MM.1S (cell line): ENCODE data around the gene NUP62.

ENCODE experiments used
- DNase-seq: peaks from one replicate; pipeline ENCODE4 v3.0.0-alpha.2; 2015
- H2AFZ ChIP-seq: fragments of 300-600 bp; sonication (generic); 2 replicates; pipeline ENCODE4 v1.6.0; 2016; ENCODE audit warnings: antibody characterized with exemption, low read length
- H3F3A ChIP-seq: fragments of 300-600 bp; sonication (generic); 2 replicates; pipeline ENCODE4 v1.6.1; 2016; ENCODE audit warnings: mild to moderate bottlenecking, antibody characterized with exemption, low read length, moderate library complexity, mixed read lengths; ENCODE audit not compliant: insufficient read depth
- H3K27ac ChIP-seq: fragments of 300-600 bp; sonication (generic); 2 replicates; pipeline ENCODE4 v1.5.1; 2016; ENCODE audit warnings: mild to moderate bottlenecking, low read length
- H3K27me3 ChIP-seq: fragments of 300-600 bp; sonication (generic); replicated peaks from 2 replicates; pipeline ENCODE4 v1.6.0; 2016; ENCODE audit warnings: low read length; ENCODE audit not compliant: insufficient read depth
- H3K36me3 ChIP-seq: fragments of 300-600 bp; sonication (generic); replicated peaks from 2 replicates; pipeline ENCODE4 v1.6.1; 2016; ENCODE audit warnings: mild to moderate bottlenecking, low read length, mixed read lengths; ENCODE audit not compliant: insufficient read depth
- H3K4me1 ChIP-seq: fragments of 300-600 bp; sonication (generic); 2 replicates; pipeline ENCODE4 v1.6.1; 2016; ENCODE audit warnings: low read length, mixed read lengths
- H3K4me2 ChIP-seq: fragments of 300-600 bp; sonication (generic); 2 replicates; pipeline ENCODE4 v1.6.0; 2016; ENCODE audit warnings: low read depth, low read length
- H3K4me3 ChIP-seq: fragments of 300-600 bp; sonication (generic); 2 replicates; pipeline ENCODE4 v1.5.1; 2016; ENCODE audit warnings: low read length, mixed read lengths
- H3K79me2 ChIP-seq: fragments of 300-600 bp; sonication (generic); 2 replicates; pipeline ENCODE4 v1.6.1; 2016; ENCODE audit warnings: mixed run types, low read length, mixed read lengths
- H3K9ac ChIP-seq: fragments of 300-600 bp; sonication (generic); 2 replicates; pipeline ENCODE4 v1.6.1; 2016; ENCODE audit warnings: low read length, mixed read lengths
- H3K9me2 ChIP-seq: fragments of 300-600 bp; sonication (generic); replicated peaks from 2 replicates; pipeline ENCODE4 v1.6.1; 2016; ENCODE audit warnings: mild to moderate bottlenecking, low read length, mixed read lengths; ENCODE audit not compliant: insufficient read depth
- H3K9me3 ChIP-seq: fragments of 300-600 bp; sonication (generic); replicated peaks from 2 replicates; pipeline ENCODE4 v1.6.1; 2016; ENCODE audit warnings: mild to moderate bottlenecking, low read length, mixed read lengths; ENCODE audit not compliant: insufficient read depth
- H4K20me1 ChIP-seq: fragments of 300-600 bp; sonication (generic); 2 replicates; pipeline ENCODE4 v1.6.1; 2016; ENCODE audit warnings: mild to moderate bottlenecking, low read length, moderate library complexity, mixed read lengths; ENCODE audit not compliant: insufficient read depth
- EZH2 ChIP-seq: fragments of 300-600 bp; sonication (generic); optimal IDR thresholded peaks from 2 replicates; pipeline ENCODE3; 2017; ENCODE audit warnings: low read depth, mild to moderate bottlenecking, antibody characterized with exemption, low read length, mixed read lengths
- EZH2phosphoT487 ChIP-seq: fragments of 300-600 bp; sonication (generic); IDR thresholded peaks from 2 replicates; pipeline ENCODE4 v1.6.1; 2018; ENCODE audit warnings: antibody characterized with exemption, low read length
- TF ChIP-seq, protein P1 (sequence below): fragments of 300-600 bp; sonication (generic); IDR thresholded peaks from 2 replicates; pipeline ENCODE4 v1.5.1; 2016; ENCODE audit warnings: antibody characterized with exemption, low read length, mixed read lengths

The NUP62 gene

DNA sequence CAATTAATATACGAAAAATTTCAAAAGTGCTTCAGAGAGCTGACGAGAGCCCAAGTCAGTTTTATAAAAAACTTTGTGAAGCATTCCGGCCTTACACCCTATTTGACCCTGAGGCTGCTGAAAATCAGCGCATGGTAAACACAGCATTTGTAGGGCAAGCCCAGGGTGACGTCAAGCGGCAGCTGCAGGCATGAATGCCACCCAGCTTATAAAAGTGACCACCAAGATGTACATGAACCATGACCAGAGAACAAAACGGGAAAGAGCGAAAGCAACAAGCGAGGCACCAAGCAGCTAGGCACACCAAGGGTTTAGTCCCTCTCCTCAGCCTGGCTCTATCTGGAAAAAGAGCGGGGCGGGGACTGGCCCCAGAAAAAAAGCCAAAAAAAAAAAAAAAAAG, 25.6 kb upstream of the NUP62 start:
- no peaks in the 10 kb centered on the region for H4K20me1 ChIP-seq
- H3K36me3 ChIP-seq: no peaks in the 10 kb centered on the region
- 0 out of 2 replicates have a peak, but pooled peaks cover 8% of the 10 kb centered on the region for H3K4me1 ChIP-seq
- no peak overlapping the region for H3K4me3 ChIP-seq
- H3K27me3 ChIP-seq: no peaks in the 10 kb centered on the region
- no peaks in the 10 kb centered on the region for H3K79me2 ChIP-seq
- H3K27ac ChIP-seq: no peak overlapping the region
- TF ChIP-seq EZH2: no peak
- TF ChIP-seq, protein P1, sequence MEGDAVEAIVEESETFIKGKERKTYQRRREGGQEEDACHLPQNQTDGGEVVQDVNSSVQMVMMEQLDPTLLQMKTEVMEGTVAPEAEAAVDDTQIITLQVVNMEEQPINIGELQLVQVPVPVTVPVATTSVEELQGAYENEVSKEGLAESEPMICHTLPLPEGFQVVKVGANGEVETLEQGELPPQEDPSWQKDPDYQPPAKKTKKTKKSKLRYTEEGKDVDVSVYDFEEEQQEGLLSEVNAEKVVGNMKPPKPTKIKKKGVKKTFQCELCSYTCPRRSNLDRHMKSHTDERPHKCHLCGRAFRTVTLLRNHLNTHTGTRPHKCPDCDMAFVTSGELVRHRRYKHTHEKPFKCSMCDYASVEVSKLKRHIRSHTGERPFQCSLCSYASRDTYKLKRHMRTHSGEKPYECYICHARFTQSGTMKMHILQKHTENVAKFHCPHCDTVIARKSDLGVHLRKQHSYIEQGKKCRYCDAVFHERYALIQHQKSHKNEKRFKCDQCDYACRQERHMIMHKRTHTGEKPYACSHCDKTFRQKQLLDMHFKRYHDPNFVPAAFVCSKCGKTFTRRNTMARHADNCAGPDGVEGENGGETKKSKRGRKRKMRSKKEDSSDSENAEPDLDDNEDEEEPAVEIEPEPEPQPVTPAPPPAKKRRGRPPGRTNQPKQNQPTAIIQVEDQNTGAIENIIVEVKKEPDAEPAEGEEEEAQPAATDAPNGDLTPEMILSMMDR: no peak
- no peak for TF ChIP-seq EZH2phosphoT487
- H3K9me3 ChIP-seq: no peaks in the 10 kb centered on the region
- no peak for DNase-seq
- H3K9ac ChIP-seq: no peak overlapping the region
- no peaks in the 10 kb centered on the region for H3K9me2 ChIP-seq
- no peak overlapping the region for H3K4me2 ChIP-seq
- H2AFZ ChIP-seq: no peak overlapping the region
- no peaks in the 10 kb centered on the region for H3F3A ChIP-seq

DNA sequence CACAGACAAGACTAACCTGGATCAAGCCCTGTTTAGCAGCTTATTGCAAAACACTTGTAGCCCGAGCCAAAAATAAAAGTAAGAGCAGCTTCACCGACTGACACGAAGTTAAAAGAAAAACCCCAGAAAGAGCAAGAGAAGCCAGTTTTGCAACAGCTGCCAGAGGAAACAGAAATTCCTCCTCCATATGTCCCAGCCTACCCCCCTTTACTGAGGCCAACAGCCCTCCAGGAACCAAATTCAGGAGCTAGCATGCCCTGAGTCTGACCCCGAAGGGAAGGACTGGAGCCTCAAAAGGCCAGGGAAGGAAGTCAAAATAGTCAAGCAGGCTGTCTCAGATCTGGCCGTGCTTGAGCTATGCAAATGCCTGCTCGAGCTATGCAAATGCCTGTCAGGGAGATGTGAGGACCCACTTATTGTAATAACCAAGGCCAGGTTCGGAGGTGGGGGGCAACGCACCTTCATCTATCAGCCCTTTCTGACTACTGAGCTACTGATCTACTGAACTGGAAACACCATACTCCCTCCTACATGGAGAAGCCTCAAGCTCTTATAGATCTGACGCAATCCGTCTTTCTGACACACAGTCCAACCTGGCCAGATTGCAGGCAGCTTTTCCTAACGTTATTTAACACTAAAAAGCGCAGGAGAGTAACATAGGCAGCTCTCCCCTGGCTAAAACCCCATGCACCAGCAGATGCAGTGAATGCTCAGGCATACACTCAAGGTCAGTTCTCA, 25.0 kb upstream of the NUP62 start:
- no peak overlapping the region for H3K27ac ChIP-seq
- H2AFZ ChIP-seq: no peak overlapping the region
- no peak overlapping the region for H3K9ac ChIP-seq
- no peak for DNase-seq
- H3K36me3 ChIP-seq: no peaks in the 10 kb centered on the region
- no peak overlapping the region for H3K4me3 ChIP-seq
- no peaks in the 10 kb centered on the region for H3K79me2 ChIP-seq
- H3F3A ChIP-seq: no peaks in the 10 kb centered on the region
- peak overlapping the region; percentile 25; the same call in 1 of the 2 replicates for H3K4me2 ChIP-seq
- H4K20me1 ChIP-seq: no peaks in the 10 kb centered on the region
- no peaks in the 10 kb centered on the region for H3K27me3 ChIP-seq
- TF ChIP-seq EZH2 (no peak), EZH2phosphoT487 (no peak)
- TF ChIP-seq, protein P1: no peak
- 0 out of 2 replicates have a peak, but pooled peaks cover 8% of the 10 kb centered on the region for H3K4me1 ChIP-seq
- no peaks in the 10 kb centered on the region for H3K9me2 ChIP-seq
- H3K9me3 ChIP-seq: no peaks in the 10 kb centered on the region

DNA sequence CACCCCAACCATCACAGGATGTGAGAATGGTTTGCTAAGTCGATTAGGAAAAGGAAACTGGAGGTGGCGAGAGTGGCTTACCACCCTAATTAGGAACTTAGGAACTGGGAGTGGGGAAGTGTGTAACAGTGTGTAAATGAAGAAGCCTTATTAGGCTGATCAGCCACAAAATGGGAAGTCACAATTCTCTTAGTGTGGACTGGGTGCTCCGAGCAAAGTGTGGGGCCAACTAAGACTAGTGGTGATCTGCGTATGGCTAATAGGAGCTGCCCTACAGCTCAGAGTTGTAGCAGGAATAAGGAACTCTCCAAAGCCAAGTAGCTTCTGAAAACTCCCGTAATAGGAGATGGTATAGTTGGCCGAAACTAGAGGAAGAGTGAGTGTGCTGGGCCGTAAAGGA, 24.1 kb upstream of the NUP62 start:
- no peak overlapping the region for H3K4me3 ChIP-seq
- H3K4me1 ChIP-seq: 0 out of 2 replicates have a peak, but pooled peaks cover 8% of the 10 kb centered on the region
- H3K27me3 ChIP-seq: no peaks in the 10 kb centered on the region
- no peak for DNase-seq
- H3K36me3 ChIP-seq: no peaks in the 10 kb centered on the region
- TF ChIP-seq, protein P1: no peak
- TF ChIP-seq EZH2 (no peak), EZH2phosphoT487 (no peak)
- H3K9ac ChIP-seq: no peak overlapping the region
- no peak overlapping the region; the same call in 1 of the 2 replicates for H3K4me2 ChIP-seq
- no peaks in the 10 kb centered on the region for H3K9me2 ChIP-seq
- no peaks in the 10 kb centered on the region for H4K20me1 ChIP-seq
- H3K27ac ChIP-seq: no peak overlapping the region
- H3K9me3 ChIP-seq: no peaks in the 10 kb centered on the region
- no peaks in the 10 kb centered on the region for H3K79me2 ChIP-seq
- H3F3A ChIP-seq: no peaks in the 10 kb centered on the region
- no peak overlapping the region for H2AFZ ChIP-seq
